ENCODE measurements around the gene UBE2J2.

Gene UBE2J2

GRCh38 chr1:1211541-1212441 lies 61.9 kb downstream of the UBE2J2 start (continued):
- TF ChIP-seq TSHZ2 (CRISPR knock-in tag; IDR thresholded peaks at IDR 0.05), result no peak

GRCh38 chr1:1210726-1211540 lies 62.7 kb downstream of the UBE2J2 start:
- no peak for ATAC-seq
- TF ChIP-seq ESRRG (CRISPR knock-in tag; IDR thresholded peaks at IDR 0.05) (no peak), ZNF70 (CRISPR knock-in tag; IDR thresholded peaks at IDR 0.05) (no peak), POU6F1 (CRISPR knock-in tag; IDR thresholded peaks at IDR 0.05; ENCODE audit: borderline replicate concordance, low read depth) (no peak), ARNTL (CRISPR knock-in tag; IDR thresholded peaks at IDR 0.05; ENCODE audit: borderline replicate concordance, low read depth) (no peak), CSDC2 (CRISPR knock-in tag; IDR thresholded peaks at IDR 0.05) (no peak), ZNF8 (CRISPR knock-in tag; IDR thresholded peaks at IDR 0.05) (no peak), PATZ1 (CRISPR knock-in tag; IDR thresholded peaks at IDR 0.05; ENCODE audit: borderline replicate concordance) (no peak), TCF4 (CRISPR knock-in tag; IDR thresholded peaks at IDR 0.05; ENCODE audit: borderline replicate concordance) (no peak), PPARA (CRISPR knock-in tag; IDR thresholded peaks at IDR 0.05; ENCODE audit: borderline replicate concordance) (no peak), RARB (CRISPR knock-in tag; IDR thresholded peaks at IDR 0.05) (no peak), BACH2 (CRISPR knock-in tag; IDR thresholded peaks at IDR 0.05; ENCODE audit: borderline replicate concordance) (no peak)

GRCh38 chr1:1208713-1209433 lies 64.8 kb downstream of the UBE2J2 start:
- no peak for TF ChIP-seq ZC3H10 (CRISPR knock-in tag; IDR thresholded peaks at IDR 0.05)
- no peak for TF ChIP-seq OSR1 (CRISPR knock-in tag; IDR thresholded peaks at IDR 0.05)
- TF ChIP-seq ARNTL (CRISPR knock-in tag; IDR thresholded peaks at IDR 0.05; ENCODE audit: borderline replicate concordance, low read depth), result no peak
- no peak for TF ChIP-seq TOX (CRISPR knock-in tag; IDR thresholded peaks at IDR 0.05; ENCODE audit: borderline replicate concordance)
- no peak for TF ChIP-seq RARB (CRISPR knock-in tag; IDR thresholded peaks at IDR 0.05)
- no peak for TF ChIP-seq ESRRG (CRISPR knock-in tag; IDR thresholded peaks at IDR 0.05)
- ATAC-seq, result no peak

- TF ChIP-seq OSR1 (CRISPR knock-in tag; IDR thresholded peaks at IDR 0.05), result no peak
- no peak for ATAC-seq
Observed at GRCh38 chr1:1207571-1207892, 66.1 kb downstream of the UBE2J2 start.

- ATAC-seq, result no peak
- no peak for TF ChIP-seq BACH2 (CRISPR knock-in tag; IDR thresholded peaks at IDR 0.05; ENCODE audit: borderline replicate concordance)
- TF ChIP-seq ZNF565 (CRISPR knock-in tag; conservative IDR thresholded peaks at IDR 0.05; ENCODE audit: low read depth), result no peak
- TF ChIP-seq ESRRG (CRISPR knock-in tag; IDR thresholded peaks at IDR 0.05), result no peak
- TF ChIP-seq ISL1 (CRISPR knock-in tag; IDR thresholded peaks at IDR 0.05), result no peak
- TF ChIP-seq ARNTL (CRISPR knock-in tag; IDR thresholded peaks at IDR 0.05; ENCODE audit: borderline replicate concordance, low read depth), result no peak
- TF ChIP-seq POU6F1 (CRISPR knock-in tag; IDR thresholded peaks at IDR 0.05; ENCODE audit: borderline replicate concordance, low read depth), result no peak
- TF ChIP-seq ZFP30 (CRISPR knock-in tag; IDR thresholded peaks at IDR 0.05), result no peak
- no peak for TF ChIP-seq GLIS3 (CRISPR knock-in tag; IDR thresholded peaks at IDR 0.05)
- TF ChIP-seq CSDC2 (CRISPR knock-in tag; IDR thresholded peaks at IDR 0.05), result no peak
- TF ChIP-seq ZC3H10 (CRISPR knock-in tag; IDR thresholded peaks at IDR 0.05), result no peak
- TF ChIP-seq CREB5 (CRISPR knock-in tag; IDR thresholded peaks at IDR 0.05; ENCODE audit: low read depth), result no peak
- TF ChIP-seq ZNF8 (CRISPR knock-in tag; IDR thresholded peaks at IDR 0.05), result no peak
- no peak for TF ChIP-seq RARB (CRISPR knock-in tag; IDR thresholded peaks at IDR 0.05)
Observed at GRCh38 chr1:1206966-1207531, 66.6 kb downstream of the UBE2J2 start.

All from SK-N-SH treated with all-trans-retinoic acid at 6 μM for 48 hours (cell line).